Measurements from ENCODE around the gene FBLN5. TPM values are rescaled to one million over a fixed set of nuclear protein-coding genes. Genes with fewer than 3 reads are reported as not detected.

The FBLN5 gene
- total RNA-seq, 1 experiment from 2014 or later, result 3.3 TPM

DNA sequence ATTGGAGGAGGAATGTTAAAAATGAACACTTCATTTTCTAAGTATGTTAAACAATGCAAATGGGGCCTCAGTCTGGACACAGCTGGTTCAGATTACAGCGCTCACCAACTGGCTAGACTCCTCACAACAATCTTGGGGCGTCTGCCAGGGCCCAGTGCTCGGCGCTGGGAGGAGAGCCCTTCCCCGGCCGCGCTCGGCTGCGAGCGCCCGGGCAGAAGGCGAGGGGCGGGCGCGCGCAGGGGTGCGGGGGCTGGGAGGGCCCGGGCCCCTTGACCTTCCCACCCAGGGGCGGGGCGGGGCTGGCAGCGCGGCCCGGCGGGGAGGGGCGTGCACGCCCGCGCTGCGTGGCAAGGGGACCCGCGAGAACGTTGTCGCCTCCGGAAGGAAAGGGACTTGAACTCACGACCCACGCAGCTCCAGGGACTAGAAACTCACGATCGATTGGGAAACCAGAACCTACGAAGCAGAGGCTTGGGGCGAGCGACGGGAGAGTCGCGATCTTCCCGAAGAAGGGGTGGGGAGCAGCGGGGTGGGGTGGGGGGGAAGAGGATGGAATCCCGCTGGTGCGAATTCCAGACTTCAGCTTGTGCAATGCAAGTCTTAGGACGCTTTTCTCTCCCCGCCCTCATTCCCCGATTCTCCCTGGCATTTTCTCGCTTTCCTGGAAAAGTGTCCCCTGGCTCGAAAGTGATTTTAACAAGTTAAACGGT lies at the start of gene FBLN5 (continued):
- TF ChIP-seq, protein P1, sequence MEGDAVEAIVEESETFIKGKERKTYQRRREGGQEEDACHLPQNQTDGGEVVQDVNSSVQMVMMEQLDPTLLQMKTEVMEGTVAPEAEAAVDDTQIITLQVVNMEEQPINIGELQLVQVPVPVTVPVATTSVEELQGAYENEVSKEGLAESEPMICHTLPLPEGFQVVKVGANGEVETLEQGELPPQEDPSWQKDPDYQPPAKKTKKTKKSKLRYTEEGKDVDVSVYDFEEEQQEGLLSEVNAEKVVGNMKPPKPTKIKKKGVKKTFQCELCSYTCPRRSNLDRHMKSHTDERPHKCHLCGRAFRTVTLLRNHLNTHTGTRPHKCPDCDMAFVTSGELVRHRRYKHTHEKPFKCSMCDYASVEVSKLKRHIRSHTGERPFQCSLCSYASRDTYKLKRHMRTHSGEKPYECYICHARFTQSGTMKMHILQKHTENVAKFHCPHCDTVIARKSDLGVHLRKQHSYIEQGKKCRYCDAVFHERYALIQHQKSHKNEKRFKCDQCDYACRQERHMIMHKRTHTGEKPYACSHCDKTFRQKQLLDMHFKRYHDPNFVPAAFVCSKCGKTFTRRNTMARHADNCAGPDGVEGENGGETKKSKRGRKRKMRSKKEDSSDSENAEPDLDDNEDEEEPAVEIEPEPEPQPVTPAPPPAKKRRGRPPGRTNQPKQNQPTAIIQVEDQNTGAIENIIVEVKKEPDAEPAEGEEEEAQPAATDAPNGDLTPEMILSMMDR (IDR thresholded peaks at IDR 0.05 in 2 of 3, conservative IDR thresholded peaks at IDR 0.05 in 1 of 3; ENCODE audit: borderline replicate concordance in 1 of 3, insufficient read depth in 1 of 3, low read depth in 2 of 3, low read length in 2 of 3), result no peak

DNA sequence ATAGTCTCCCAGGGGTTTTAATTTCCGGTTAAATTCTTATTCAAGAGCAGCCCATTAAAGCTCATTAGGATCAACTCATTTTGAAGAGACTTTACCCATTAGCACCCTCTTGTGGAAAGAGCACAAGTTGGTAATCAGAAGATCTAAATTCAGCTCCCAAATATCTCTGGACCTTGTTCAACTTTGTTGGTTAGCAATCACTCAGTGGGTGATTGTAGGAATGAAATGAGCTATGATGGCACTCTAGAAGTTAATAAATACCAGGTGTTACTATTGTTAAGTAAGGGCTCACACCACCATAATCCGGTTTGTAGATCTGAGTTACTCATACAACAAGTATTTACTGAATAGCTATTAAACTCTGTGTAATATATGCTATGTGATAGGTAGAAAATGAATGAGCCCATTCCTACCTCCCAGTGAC lies 49.5 kb upstream of the FBLN5 start:
- Histone ChIP-seq H3K4me3 (replicated peaks in 1 of 2; ENCODE audit: low read depth in 1 of 2, low read length in 2 of 2) (no peak overlapping the region), H3K4me2 (ENCODE audit: low read length) (no peak overlapping the region), H3K4me1 (ENCODE audit: control insufficient read depth in 1 of 2, insufficient read depth in 2 of 2, low read length in 2 of 2) (no peaks in the 10 kb centered on the region), H3K9me2 (ENCODE audit: insufficient read depth) (no peaks in the 10 kb centered on the region), H3K27me3 (ENCODE audit: insufficient read depth, low read length) (no peaks in the 10 kb centered on the region), H3K27ac (ENCODE audit: low read depth, low read length) (no peak overlapping the region), H3K79me2 (ENCODE audit: insufficient read depth, low read length) (no peaks in the 10 kb centered on the region), H3K36me3 (ENCODE audit: control insufficient read depth in 1 of 2, insufficient read depth in 2 of 2, low read length in 2 of 2) (peaks cover 9 to 10% of the 10 kb centered on the region in 2 experiments; a peak in 3 of 4 replicates), H3K9ac (ENCODE audit: low read length) (no peak overlapping the region), H4K20me1 (ENCODE audit: insufficient read depth) (no peaks in the 10 kb centered on the region), H2AFZ (ENCODE audit: low read depth, low read length, poor library complexity, severe bottlenecking) (no peak overlapping the region), H3K9me3 (ENCODE audit: control insufficient read depth in 1 of 2, insufficient read depth in 1 of 2, low read depth in 1 of 2, low read length in 2 of 2) (no peaks in the 10 kb centered on the region)
- DNase-seq (ENCODE audit: low read depth, low spot score) (peak; percentile 44), ATAC-seq (peak; percentile 77)
- intact Hi-C loops (cut with micrococcal nuclease), result loop anchor here (5.0 kb wide), 1 partner anchor 345 kb away; no protein-coding TSS in a partner anchor
- no TSS peak for BruUV-seq (replicated peaks)
- TF ChIP-seq, protein P1 (IDR thresholded peaks at IDR 0.05 in 2 of 3, conservative IDR thresholded peaks at IDR 0.05 in 1 of 3; ENCODE audit: borderline replicate concordance in 1 of 3, insufficient read depth in 1 of 3, low read depth in 2 of 3, low read length in 2 of 3), result peak; percentile 36 to 72 (median 67); a peak in 5 of 6 replicates
- TF ChIP-seq RAD21 (IDR thresholded peaks at IDR 0.05; ENCODE audit: low read depth) (peak; percentile 49; the same call in 1 of the 2 replicates), CEBPB (IDR thresholded peaks at IDR 0.05; ENCODE audit: low read depth) (no peak)
- RAD21 ChIA-PET (ENCODE audit: low non-redundant PET in 1 of 2, low total read pairs in 2 of 2, uncharacterized antibody in 2 of 2, unreplicated experiment in 2 of 2), result interaction anchor here (0.5 to 0.7 kb wide), 2 partner anchors 23 to 495 kb away, joined by 3 to 4 read pairs; no protein-coding TSS in a partner anchor
- POLR2A ChIA-PET, result interaction anchor here (1.2 kb wide), 1 partner anchor 85 kb away, joined by 3 read pairs; no protein-coding TSS in a partner anchor
- CTCF ChIA-PET, result interaction anchor here (0.7 to 2.1 kb wide), 23 partner anchors 9 to 694 kb away, joined by 3 to 18 read pairs (median 4); partner anchors contain the start of gene TRIP11
